Endodermal cell (in vitro differentiated cells): ENCODE results near the gene PDZRN4. TPM values are rescaled to one million over a fixed set of nuclear protein-coding genes. Genes with fewer than 3 reads are reported as not detected.

Source experiments
- DNase-seq: peaks from one replicate; pipeline ENCODE4 v3.0.0-alpha.2; 2017
- H3K27ac ChIP-seq: 2 replicates; pipeline ENCODE4 v1.5.1; 2013; ENCODE audit warnings: mild to moderate bottlenecking, low read depth, low read length, moderate library complexity
- H3K27me3 ChIP-seq: 2 replicates; pipeline ENCODE4 v1.6.1; 2013; ENCODE audit warnings: mild to moderate bottlenecking, low read length, moderate library complexity; ENCODE audit not compliant: insufficient read depth, control insufficient read depth, poor library complexity, severe bottlenecking
- H3K36me3 ChIP-seq: 2 replicates; pipeline ENCODE4 v1.7.0; 2013; ENCODE audit warnings: mild to moderate bottlenecking, low read length, moderate library complexity; ENCODE audit not compliant: control insufficient read depth, insufficient read depth
- H3K4me1 ChIP-seq: one replicate; pipeline ENCODE4 v1.7.0; 2013; ENCODE audit warnings: low read length; ENCODE audit not compliant: control insufficient read depth, insufficient read depth
- H3K4me3 ChIP-seq: 2 replicates; pipeline ENCODE4 v1.5.1; 2013; ENCODE audit warnings: mild to moderate bottlenecking, low read length, moderate library complexity
- H3K9ac ChIP-seq: 2 replicates; pipeline ENCODE4 v1.6.1; 2013; ENCODE audit warnings: mild to moderate bottlenecking, low read length, moderate library complexity; ENCODE audit not compliant: poor library complexity, severe bottlenecking; ENCODE audit errors: extremely low read depth
- H3K9me3 ChIP-seq: 2 replicates; pipeline ENCODE4 v1.6.1; 2013; ENCODE audit warnings: mild to moderate bottlenecking, low read length, moderate library complexity; ENCODE audit not compliant: control insufficient read depth
- H3K27ac Mint-ChIP-seq: 2 replicates; pipeline ENCODE4 v1.8.0; 2020; ENCODE audit warnings: mixed read lengths
- H3K27me3 Mint-ChIP-seq: 2 replicates; pipeline ENCODE4 v1.8.0; 2021; ENCODE audit warnings: mild to moderate bottlenecking, mixed read lengths; ENCODE audit not compliant: insufficient read depth
- H3K36me3 Mint-ChIP-seq: 2 replicates; pipeline ENCODE4 v1.8.0; 2020; ENCODE audit warnings: low read depth, mixed read lengths
- H3K4me1 Mint-ChIP-seq: 2 replicates; pipeline ENCODE4 v1.8.0; 2020; ENCODE audit warnings: mixed read lengths
- H3K4me3 Mint-ChIP-seq: 2 replicates; pipeline ENCODE4 v1.8.0; 2020; ENCODE audit warnings: mild to moderate bottlenecking, moderate library complexity, mixed read lengths
- H3K9me3 Mint-ChIP-seq: 2 replicates; pipeline ENCODE4 v1.8.0; 2020; ENCODE audit warnings: mild to moderate bottlenecking, mixed read lengths
- CTCF ChIP-seq: fragments of 200-600 bp; sonication (generic); conservative IDR thresholded peaks from 2 replicates; pipeline ENCODE4 v1.5.0; 2021; ENCODE audit warnings: antibody characterized with exemption, mild to moderate bottlenecking
- WGBS, 2 experiments: methylation state at CpG; one replicate each; pipeline versions ENCODE4 v1.1.5 to v1.1.7; 2013; ENCODE audit warnings: missing lambda C conversion rate in 2 of 2, mixed read lengths in 1 of 2; ENCODE audit not compliant: insufficient coverage in 1 of 2, insufficient read length in 1 of 2; 5-methylcytosine and 5-hydroxymethylcytosine counted together
- total RNA-seq, 2 donors: library from RNA; stranded (reverse); fragmentation: NEBNext Ultra II Directional in 1 of 2; extraction: Animal tissue kit (Norgen Biotek cat#: 25700) in 1 of 2; gene quantifications; 2 replicates in 1 of 2; 3 replicates in 1 of 2; pipeline ENCODE4 v1.2.1, GENCODE V29; 2021

The PDZRN4 gene
- total RNA-seq, 2 donors from 2014 or later, result 1.6 to 1.9 TPM

- TF ChIP-seq CTCF, result no peak
- no peak for DNase-seq
- Mint-ChIP-seq H3K9me3 (peaks cover 17% of the 10 kb centered on the region), H3K27ac (no peak overlapping the region), H3K4me1 (peaks cover 8% of the 10 kb centered on the region), H3K36me3 (peaks cover 4% of the 10 kb centered on the region), H3K27me3 (no peaks in the 10 kb centered on the region), H3K4me3 (no peak overlapping the region)
- H3K4me1 ChIP-seq, result peaks cover 4% of the 10 kb centered on the region
- H3K27me3 ChIP-seq, result no peaks in the 10 kb centered on the region
- H3K4me3 ChIP-seq, result no peak overlapping the region
- H3K9me3 ChIP-seq, result peaks cover 11% of the 10 kb centered on the region
- H3K36me3 ChIP-seq, result no peaks in the 10 kb centered on the region
- H3K27ac ChIP-seq, result no peak overlapping the region
- no peak overlapping the region for H3K9ac ChIP-seq
- WGBS, 2 experiments, result 77% methylated on average over 1 of the region's 1 CpG; no CpG with 5 or more reads in 1 of the 2 experiments
Measured at GRCh38 chr12:41348198-41348597, 160.1 kb downstream of the PDZRN4 start.

GRCh38 chr12:41356181-41356580, 168.1 kb downstream of the PDZRN4 start:
- TF ChIP-seq CTCF, result no peak
- peaks cover 15% of the 10 kb centered on the region for H3K4me1 Mint-ChIP-seq
- H3K36me3 ChIP-seq, result no peaks in the 10 kb centered on the region
- peaks cover 8% of the 10 kb centered on the region for H3K9me3 Mint-ChIP-seq
- peaks cover 5% of the 10 kb centered on the region for H3K9me3 ChIP-seq
- H3K27me3 ChIP-seq, result no peaks in the 10 kb centered on the region
- no peak overlapping the region for H3K27ac Mint-ChIP-seq
- H3K27me3 Mint-ChIP-seq, result no peaks in the 10 kb centered on the region
- H3K36me3 Mint-ChIP-seq, result peaks cover 2% of the 10 kb centered on the region
- no peak overlapping the region for H3K4me3 ChIP-seq
- no peak overlapping the region for H3K27ac ChIP-seq
- DNase-seq, result no peak
- H3K9ac ChIP-seq, result no peak overlapping the region
- H3K4me3 Mint-ChIP-seq, result no peak overlapping the region
- peaks cover 9% of the 10 kb centered on the region for H3K4me1 ChIP-seq

GRCh38 chr12:41361738-41362137, 173.6 kb downstream of the PDZRN4 start:
- Mint-ChIP-seq H3K9me3 (no peaks in the 10 kb centered on the region), H3K36me3 (no peaks in the 10 kb centered on the region), H3K4me1 (peaks cover 17% of the 10 kb centered on the region), H3K4me3 (no peak overlapping the region), H3K27ac (no peak overlapping the region), H3K27me3 (peaks cover 1% of the 10 kb centered on the region)
- Histone ChIP-seq H3K27ac (no peak overlapping the region), H3K4me1 (peaks cover 5% of the 10 kb centered on the region), H3K9ac (no peak overlapping the region), H3K36me3 (no peaks in the 10 kb centered on the region), H3K4me3 (no peak overlapping the region), H3K27me3 (no peaks in the 10 kb centered on the region), H3K9me3 (no peaks in the 10 kb centered on the region)
- DNase-seq, result no peak
- WGBS, 2 experiments, result 84 to 90% methylated on average over 6 to 7 of the region's 7 CpGs
- no peak for TF ChIP-seq CTCF
